ENCODE results near the gene RAMP1. TPM values are rescaled to one million over a fixed set of nuclear protein-coding genes. Genes with fewer than 3 reads are reported as not detected.

RAMP1 gene
- total RNA-seq = 10 to 100 TPM in 3 of 4 donors, 1 to 10 TPM in 1; 1.3 to 50.8 (median 31.5) TPM

GRCh38 chr2:237859533-237860272 is at the start of gene RAMP1:
RAMP1 (plus strand) TSS chr2:237859623; CDS start chr2:237859676, 53 bp downstream.
- ATAC-seq (ENCODE audit: low FRiP score) (peak; percentile 10), DNase-seq (ENCODE audit: low spot score) (no peak)
- TF ChIP-seq CTCF (IDR thresholded peaks at IDR 0.05) = no peak

GRCh38 chr2:237815637-237816036 is 43.8 kb upstream of the RAMP1 start:
- ATAC-seq (ENCODE audit: low FRiP score) (no peak), DNase-seq (ENCODE audit: low spot score) (no peak)
- TF ChIP-seq CTCF (IDR thresholded peaks at IDR 0.05) = no peak

- ATAC-seq (ENCODE audit: low FRiP score) (no peak), DNase-seq (ENCODE audit: low spot score) (no peak)
- no peak for TF ChIP-seq CTCF (IDR thresholded peaks at IDR 0.05)
These were observed 42.9 kb upstream of the RAMP1 start for GRCh38 chr2:237816531-237816930.

- DNase-seq (ENCODE audit: low spot score) (no peak), ATAC-seq (ENCODE audit: low FRiP score) (no peak)
- TF ChIP-seq CTCF (IDR thresholded peaks at IDR 0.05) = no peak
These were observed 41.4 kb upstream of the RAMP1 start for GRCh38 chr2:237818066-237818473.

GRCh38 chr2:237819231-237819630 is 40.2 kb upstream of the RAMP1 start:
- DNase-seq (ENCODE audit: low spot score) (no peak), ATAC-seq (ENCODE audit: low FRiP score) (no peak)
- TF ChIP-seq CTCF (IDR thresholded peaks at IDR 0.05) = no peak

GRCh38 chr2:237820421-237820820 is 39.0 kb upstream of the RAMP1 start:
- no peak for TF ChIP-seq CTCF (IDR thresholded peaks at IDR 0.05)
- no peak for DNase-seq (ENCODE audit: low spot score)
- ATAC-seq (ENCODE audit: low FRiP score) = no peak

- no peak for TF ChIP-seq CTCF (IDR thresholded peaks at IDR 0.05)
- no peak for DNase-seq (ENCODE audit: low spot score)
- ATAC-seq (ENCODE audit: low FRiP score) = no peak
These were observed 35.9 kb upstream of the RAMP1 start for GRCh38 chr2:237823544-237823943.

Data from omental fat pad (tissue), 4 donors.